Thyroid gland (tissue), 4 donors: Measurements from ENCODE around the gene CDC27.

Experiments
- POLR2A ChIP-seq, 2 donors: fragments of 450-650 bp; IDR thresholded peaks; one replicate each; pipeline ENCODE4 v1.6.1; 2017; ENCODE audit warnings: antibody characterized with exemption in 2 of 2, mild to moderate bottlenecking in 2 of 2, moderate library complexity in 1 of 2
- TF ChIP-seq, protein P1 (sequence below), 6 experiments: fragments of 200-600 bp in 3 of 6; fragments of 450-650 bp in 3 of 6; sonication (generic) in 3 of 6; IDR thresholded peaks; one replicate each; pipeline ENCODE4 v1.5.1; 2016 to 2019; ENCODE audit warnings: antibody characterized with exemption in 6 of 6, mild to moderate bottlenecking in 2 of 6, inconsistent platforms in 1 of 6, moderate library complexity in 1 of 6

DNA sequence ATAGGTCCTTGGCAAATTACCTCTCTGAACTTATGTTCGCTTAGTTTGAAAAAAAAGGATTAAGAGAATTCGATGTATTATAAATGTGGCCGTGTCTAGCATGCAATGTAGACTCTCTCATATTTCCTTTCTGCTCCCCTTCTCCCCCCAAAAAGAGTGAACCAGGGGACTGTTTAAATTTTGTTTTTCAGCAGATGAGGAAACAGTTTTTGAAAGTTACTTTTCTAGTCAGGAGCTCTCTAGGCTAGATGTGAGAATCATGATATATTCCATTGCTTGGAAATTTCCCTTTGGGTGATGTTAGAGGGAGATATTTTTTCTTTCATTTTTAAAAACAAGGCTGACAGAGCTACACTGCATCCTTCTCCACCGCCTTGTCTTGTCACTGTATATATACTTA lies 1.1 kb upstream of the CDC27 start:
- TF ChIP-seq, protein P1, sequence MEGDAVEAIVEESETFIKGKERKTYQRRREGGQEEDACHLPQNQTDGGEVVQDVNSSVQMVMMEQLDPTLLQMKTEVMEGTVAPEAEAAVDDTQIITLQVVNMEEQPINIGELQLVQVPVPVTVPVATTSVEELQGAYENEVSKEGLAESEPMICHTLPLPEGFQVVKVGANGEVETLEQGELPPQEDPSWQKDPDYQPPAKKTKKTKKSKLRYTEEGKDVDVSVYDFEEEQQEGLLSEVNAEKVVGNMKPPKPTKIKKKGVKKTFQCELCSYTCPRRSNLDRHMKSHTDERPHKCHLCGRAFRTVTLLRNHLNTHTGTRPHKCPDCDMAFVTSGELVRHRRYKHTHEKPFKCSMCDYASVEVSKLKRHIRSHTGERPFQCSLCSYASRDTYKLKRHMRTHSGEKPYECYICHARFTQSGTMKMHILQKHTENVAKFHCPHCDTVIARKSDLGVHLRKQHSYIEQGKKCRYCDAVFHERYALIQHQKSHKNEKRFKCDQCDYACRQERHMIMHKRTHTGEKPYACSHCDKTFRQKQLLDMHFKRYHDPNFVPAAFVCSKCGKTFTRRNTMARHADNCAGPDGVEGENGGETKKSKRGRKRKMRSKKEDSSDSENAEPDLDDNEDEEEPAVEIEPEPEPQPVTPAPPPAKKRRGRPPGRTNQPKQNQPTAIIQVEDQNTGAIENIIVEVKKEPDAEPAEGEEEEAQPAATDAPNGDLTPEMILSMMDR (IDR thresholded peaks at IDR 0.05): no peak
- TF ChIP-seq POLR2A (IDR thresholded peaks at IDR 0.05): no peak
